Measurements from ENCODE around the gene OVCA2. TPM values are rescaled to one million over a fixed set of nuclear protein-coding genes. Genes with fewer than 3 reads are reported as not detected.
A peak's percentile ranks its signal among the peaks of the same experiment; 100 is the strongest.

The OVCA2 gene
- total RNA-seq, 1 experiment from 2014 or later, result 24.6 TPM

DNA sequence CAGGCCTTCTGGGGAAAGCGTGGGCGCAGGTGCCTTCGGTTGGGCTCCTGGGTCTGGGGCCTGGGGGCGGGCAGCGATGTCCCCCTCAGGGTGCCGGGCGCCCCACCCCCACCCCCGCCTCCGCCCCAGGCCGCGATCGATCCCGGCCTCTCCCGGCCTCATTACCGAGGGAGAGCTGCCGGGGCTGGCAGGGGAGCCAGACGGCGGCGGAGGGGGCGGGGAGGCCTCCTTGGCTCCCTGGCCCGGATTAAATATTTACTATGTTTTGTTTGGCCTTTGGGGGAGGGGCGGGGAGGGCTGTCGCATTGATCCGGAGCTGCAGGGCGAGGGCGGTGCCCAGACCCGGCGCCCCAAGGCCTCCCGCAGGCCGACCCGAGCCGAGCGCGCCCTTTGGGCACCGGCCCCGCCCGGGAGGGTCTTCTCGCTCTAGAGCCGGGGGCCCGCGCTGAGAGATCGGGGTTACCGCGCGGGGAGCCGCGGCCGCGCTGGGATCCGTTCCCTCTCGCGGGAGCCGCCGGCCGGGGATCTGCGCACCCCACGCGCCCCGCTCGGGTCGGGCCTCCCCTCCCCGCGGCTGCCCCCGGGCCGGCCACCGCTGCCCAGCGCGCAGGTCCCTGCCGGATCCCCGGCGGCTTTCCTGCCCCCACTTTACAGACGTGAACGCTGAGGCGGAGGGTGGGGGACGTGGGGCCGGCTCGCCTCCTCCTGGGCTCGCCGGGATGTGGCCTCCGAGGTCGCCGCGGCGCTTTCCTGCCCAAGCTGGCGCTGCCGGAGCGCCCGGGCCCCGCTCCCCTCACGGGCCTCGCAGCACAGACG is 43.7 kb upstream of the OVCA2 start:
- no peak overlapping the region for H3K23ac ChIP-seq (ENCODE audit: insufficient read length, low read depth, low read length)
- peak overlapping the region; percentile 6 for H3K4me2 ChIP-seq (ENCODE audit: insufficient read depth, insufficient read length, low read length)
- H3K79me2 ChIP-seq (ENCODE audit: insufficient read depth, low read length), result no peaks in the 10 kb centered on the region
- Mint-ChIP-seq H3K4me1 (peaks cover 28 to 48% of the 10 kb centered on the region in 2 experiments), H3K36me3 (ENCODE audit: insufficient read depth in 1 of 3, low read depth in 3 of 3) (no peaks in the 10 kb centered on the region), H3K4me3 (peak overlapping the region; percentile 21 to 65; a peak in 3 of 5 replicates), H3K9me3 (no peaks in the 10 kb centered on the region; a peak in 1 of 5 replicates), H3K27ac (no peak overlapping the region), H3K27me3 (ENCODE audit: low read depth) (peaks cover 64% of the 10 kb centered on the region)
- no peak overlapping the region for H2AK5ac ChIP-seq (ENCODE audit: insufficient read length, low read length)
- no peak for DNase-seq
- no peaks in the 10 kb centered on the region; the same call in 1 of the 2 replicates for H3K4me1 ChIP-seq (ENCODE audit: insufficient read depth, low read length)
- H3K9ac ChIP-seq (ENCODE audit: extremely low read depth, insufficient read length, low read length), result no peak overlapping the region
- H2BK12ac ChIP-seq (ENCODE audit: insufficient read length, low read depth, low read length), result no peak overlapping the region
- H3K79me1 ChIP-seq (ENCODE audit: insufficient read depth, low read depth, low read length, poor library complexity, severe bottlenecking), result no peaks in the 10 kb centered on the region
- no peak overlapping the region for H2BK15ac ChIP-seq (ENCODE audit: low read depth, low read length)
- TF ChIP-seq, protein P1, sequence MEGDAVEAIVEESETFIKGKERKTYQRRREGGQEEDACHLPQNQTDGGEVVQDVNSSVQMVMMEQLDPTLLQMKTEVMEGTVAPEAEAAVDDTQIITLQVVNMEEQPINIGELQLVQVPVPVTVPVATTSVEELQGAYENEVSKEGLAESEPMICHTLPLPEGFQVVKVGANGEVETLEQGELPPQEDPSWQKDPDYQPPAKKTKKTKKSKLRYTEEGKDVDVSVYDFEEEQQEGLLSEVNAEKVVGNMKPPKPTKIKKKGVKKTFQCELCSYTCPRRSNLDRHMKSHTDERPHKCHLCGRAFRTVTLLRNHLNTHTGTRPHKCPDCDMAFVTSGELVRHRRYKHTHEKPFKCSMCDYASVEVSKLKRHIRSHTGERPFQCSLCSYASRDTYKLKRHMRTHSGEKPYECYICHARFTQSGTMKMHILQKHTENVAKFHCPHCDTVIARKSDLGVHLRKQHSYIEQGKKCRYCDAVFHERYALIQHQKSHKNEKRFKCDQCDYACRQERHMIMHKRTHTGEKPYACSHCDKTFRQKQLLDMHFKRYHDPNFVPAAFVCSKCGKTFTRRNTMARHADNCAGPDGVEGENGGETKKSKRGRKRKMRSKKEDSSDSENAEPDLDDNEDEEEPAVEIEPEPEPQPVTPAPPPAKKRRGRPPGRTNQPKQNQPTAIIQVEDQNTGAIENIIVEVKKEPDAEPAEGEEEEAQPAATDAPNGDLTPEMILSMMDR (conservative IDR thresholded peaks at IDR 0.05), result no peak
- no peak overlapping the region for H3K18ac ChIP-seq (ENCODE audit: insufficient read length, low read depth, low read length)
- H2BK120ac ChIP-seq (ENCODE audit: low read depth, low read length, poor library complexity, severe bottlenecking), result no peak overlapping the region
- H4K20me1 ChIP-seq (ENCODE audit: control insufficient read depth, insufficient read depth, insufficient read length), result no peaks in the 10 kb centered on the region
- H3K4ac ChIP-seq (ENCODE audit: low read depth, low read length), result no peak overlapping the region
- no peak overlapping the region for H3K27ac ChIP-seq (ENCODE audit: insufficient read length, low read depth, low read length)
- no peak overlapping the region for H2BK20ac ChIP-seq (ENCODE audit: low read depth, low read length, poor library complexity, severe bottlenecking)
- H2AFZ ChIP-seq (ENCODE audit: low read length), result no peak overlapping the region
- no peak overlapping the region for H3K56ac ChIP-seq (ENCODE audit: insufficient read length, low read depth, low read length)
- H3K23me2 ChIP-seq (ENCODE audit: insufficient read length, low read depth, low read length, poor library complexity, severe bottlenecking), result no peaks in the 10 kb centered on the region
- no peak overlapping the region for H4K91ac ChIP-seq (ENCODE audit: insufficient read length, low read depth, low read length)
- no peak overlapping the region for H4K8ac ChIP-seq (replicated peaks; ENCODE audit: insufficient read length, low read depth, low read length)
- no peak overlapping the region for H3T11ph ChIP-seq (ENCODE audit: low read length)
- no peak overlapping the region for H4K5ac ChIP-seq (ENCODE audit: insufficient read length, low read depth, low read length)
- WGBS (ENCODE audit: extremely low coverage, insufficient read length, low lambda C conversion rate), result no CpG with 5 or more reads among the region's 92 CpGs
- H3K9me3 ChIP-seq (ENCODE audit: control insufficient read depth, low read depth, low read length), result no peaks in the 10 kb centered on the region
- H3K14ac ChIP-seq (ENCODE audit: insufficient read depth, low read length), result no peak overlapping the region
- no peak overlapping the region for H2BK5ac ChIP-seq (ENCODE audit: insufficient read length, low read length)
- peaks cover 7% of the 10 kb centered on the region; the same call in 1 of the 2 replicates for H3K27me3 ChIP-seq (ENCODE audit: insufficient read depth, low read length)

Data from H9 (cell line).